Measurements from ENCODE around the gene KRT36. TPM values are rescaled to one million over a fixed set of nuclear protein-coding genes. Genes with fewer than 3 reads are reported as not detected.

KRT36 gene
- total and polyA plus RNA-seq, 2 donors (not counting 1 experiment from before 2014, with no cell fraction given), result not detected

DNA sequence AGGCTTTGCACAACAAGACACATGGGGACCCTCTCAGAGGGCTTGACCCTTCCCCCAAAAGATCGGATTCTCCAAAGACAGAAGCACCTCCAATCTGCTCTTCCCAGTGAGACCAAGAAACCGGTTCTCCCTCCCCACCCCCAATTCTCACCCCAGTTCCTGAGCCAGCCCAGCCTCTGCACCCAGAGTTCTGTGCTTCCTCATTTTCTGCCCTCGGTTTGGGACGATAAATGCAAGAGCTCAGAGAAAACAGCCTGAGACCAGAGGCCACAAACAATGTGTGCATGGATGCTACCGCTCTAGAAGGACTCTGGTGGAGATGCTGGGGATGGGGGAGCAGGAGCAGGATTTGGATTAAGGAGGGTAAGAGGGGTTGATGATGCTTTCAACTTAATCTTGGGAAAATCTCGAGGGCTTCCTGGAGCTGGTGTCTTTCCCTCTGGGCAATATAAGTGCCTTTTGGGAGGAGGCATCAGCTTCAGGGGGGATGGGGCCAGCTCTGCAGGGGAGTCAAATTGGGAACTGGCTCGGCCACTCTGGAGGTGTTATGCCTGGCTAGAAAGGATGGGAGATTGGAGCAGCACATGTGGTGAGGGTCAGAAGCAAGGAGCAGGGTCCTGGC lies 22.9 kb upstream of the KRT36 start:
- intact Hi-C loops (cut with micrococcal nuclease), result no loop called here
- H3K9ac ChIP-seq (ENCODE audit: low read length), result no peak overlapping the region
- ChIA-PET CTCF (no interaction called here), POLR2A (no interaction called here)
- no peak overlapping the region for H3K4me3 ChIP-seq (ENCODE audit: control extremely low read depth in 1 of 5, extremely low read depth in 1 of 5, insufficient read depth in 1 of 5, low read depth in 2 of 5, low read length in 4 of 5)
- ATAC-seq (ENCODE audit: low read depth), result no peak
- Mint-ChIP-seq H3K4me1 (no peaks in the 10 kb centered on the region), H3K9me3 (ENCODE audit: insufficient read depth) (no peaks in the 10 kb centered on the region), H3K4me3 (no peak overlapping the region), H3K27me3 (peaks cover 24% of the 10 kb centered on the region), H3K27ac (no peak overlapping the region)
- H3K9me3 ChIP-seq (ENCODE audit: control extremely low read depth in 1 of 3, control insufficient read depth in 2 of 3, insufficient read depth in 1 of 3, low read length in 2 of 3), result no peaks in the 10 kb centered on the region
- no peak overlapping the region for H3K27ac ChIP-seq (ENCODE audit: low read length in 2 of 2)
- no peak overlapping the region for H2AFZ ChIP-seq (ENCODE audit: insufficient read depth, low read depth, low read length, poor library complexity, severe bottlenecking)
- no peak overlapping the region for H3K4me2 ChIP-seq (replicated peaks; ENCODE audit: low read depth, low read length, poor library complexity, severe bottlenecking)
- no peaks in the 10 kb centered on the region for H3K36me3 ChIP-seq (replicated peaks in 1 of 2; ENCODE audit: control extremely low read depth in 1 of 2, control insufficient read depth in 1 of 2, extremely low read depth in 1 of 2, insufficient read depth in 2 of 2, low read length in 1 of 2)
- H4K20me1 ChIP-seq (ENCODE audit: control insufficient read depth, insufficient read depth, low read length, poor library complexity, severe bottlenecking), result no peaks in the 10 kb centered on the region
- H3K79me2 ChIP-seq (ENCODE audit: control insufficient read depth, insufficient read depth, low read length), result no peaks in the 10 kb centered on the region
- H3K4me1 ChIP-seq (ENCODE audit: control insufficient read depth in 2 of 2, insufficient read depth in 2 of 2, low read length in 2 of 2), result no peaks in the 10 kb centered on the region
- H3K27me3 ChIP-seq (replicated peaks in 1 of 4; ENCODE audit: control extremely low read depth in 1 of 4, control insufficient read depth in 3 of 4, insufficient read depth in 4 of 4, low read length in 3 of 4), result no peaks in the 10 kb centered on the region
- TF ChIP-seq, protein P1, sequence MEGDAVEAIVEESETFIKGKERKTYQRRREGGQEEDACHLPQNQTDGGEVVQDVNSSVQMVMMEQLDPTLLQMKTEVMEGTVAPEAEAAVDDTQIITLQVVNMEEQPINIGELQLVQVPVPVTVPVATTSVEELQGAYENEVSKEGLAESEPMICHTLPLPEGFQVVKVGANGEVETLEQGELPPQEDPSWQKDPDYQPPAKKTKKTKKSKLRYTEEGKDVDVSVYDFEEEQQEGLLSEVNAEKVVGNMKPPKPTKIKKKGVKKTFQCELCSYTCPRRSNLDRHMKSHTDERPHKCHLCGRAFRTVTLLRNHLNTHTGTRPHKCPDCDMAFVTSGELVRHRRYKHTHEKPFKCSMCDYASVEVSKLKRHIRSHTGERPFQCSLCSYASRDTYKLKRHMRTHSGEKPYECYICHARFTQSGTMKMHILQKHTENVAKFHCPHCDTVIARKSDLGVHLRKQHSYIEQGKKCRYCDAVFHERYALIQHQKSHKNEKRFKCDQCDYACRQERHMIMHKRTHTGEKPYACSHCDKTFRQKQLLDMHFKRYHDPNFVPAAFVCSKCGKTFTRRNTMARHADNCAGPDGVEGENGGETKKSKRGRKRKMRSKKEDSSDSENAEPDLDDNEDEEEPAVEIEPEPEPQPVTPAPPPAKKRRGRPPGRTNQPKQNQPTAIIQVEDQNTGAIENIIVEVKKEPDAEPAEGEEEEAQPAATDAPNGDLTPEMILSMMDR (IDR thresholded peaks at IDR 0.05), result no peak
- TF ChIP-seq EZH2 (IDR thresholded peaks at IDR 0.05; ENCODE audit: borderline replicate concordance, insufficient read depth, low read depth, low read length, poor library complexity, severe bottlenecking), result no peak
- WGBS (ENCODE audit: insufficient coverage), result 24% methylated on average over 6 of the region's 7 CpGs
- no peak for DNase-seq

DNA sequence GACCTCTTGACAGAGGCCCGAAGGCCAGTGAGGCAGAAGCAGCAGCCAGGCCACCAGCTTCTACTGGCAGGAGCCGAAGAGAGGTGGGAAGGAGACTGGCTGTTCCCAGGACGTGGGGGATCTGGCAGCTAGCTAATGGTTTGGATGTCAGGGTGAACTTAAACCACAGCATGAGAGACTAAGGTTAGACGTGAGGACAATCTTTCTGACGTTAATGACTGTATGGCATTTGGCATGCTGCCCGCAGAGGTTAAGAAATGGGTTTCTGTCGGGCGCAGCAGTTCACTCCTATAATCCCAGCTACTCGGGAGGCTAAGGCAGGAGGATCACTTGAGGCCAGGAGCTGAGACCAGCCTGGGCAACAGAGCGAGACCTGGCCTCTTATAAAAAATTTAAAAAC lies 22.0 kb upstream of the KRT36 start:
- H3K27ac Mint-ChIP-seq, result no peak overlapping the region
- ChIA-PET CTCF (interaction anchor here (0.9 kb wide), 1 partner anchor 704 kb away, joined by 3 read pairs; no protein-coding TSS in a partner anchor), POLR2A (no interaction called here)
- DNase-seq (no peak), ATAC-seq (ENCODE audit: low read depth) (no peak)
- H3K4me3 ChIP-seq (ENCODE audit: control extremely low read depth in 1 of 5, extremely low read depth in 1 of 5, insufficient read depth in 1 of 5, low read depth in 2 of 5, low read length in 4 of 5), result no peak overlapping the region
- no peaks in the 10 kb centered on the region for H3K9me3 ChIP-seq (ENCODE audit: control extremely low read depth in 1 of 3, control insufficient read depth in 2 of 3, insufficient read depth in 1 of 3, low read length in 2 of 3)
- WGBS (ENCODE audit: insufficient coverage), result 73% methylated on average over 5 of the region's 10 CpGs
- H3K9me3 Mint-ChIP-seq (ENCODE audit: insufficient read depth), result no peaks in the 10 kb centered on the region
- no peak overlapping the region for H3K4me3 Mint-ChIP-seq
- no peaks in the 10 kb centered on the region for H3K36me3 ChIP-seq (replicated peaks in 1 of 2; ENCODE audit: control extremely low read depth in 1 of 2, control insufficient read depth in 1 of 2, extremely low read depth in 1 of 2, insufficient read depth in 2 of 2, low read length in 1 of 2)
- peaks cover 24% of the 10 kb centered on the region for H3K27me3 Mint-ChIP-seq
- H4K20me1 ChIP-seq (ENCODE audit: control insufficient read depth, insufficient read depth, low read length, poor library complexity, severe bottlenecking), result no peaks in the 10 kb centered on the region
- TF ChIP-seq EZH2 (IDR thresholded peaks at IDR 0.05; ENCODE audit: borderline replicate concordance, insufficient read depth, low read depth, low read length, poor library complexity, severe bottlenecking), result no peak
- TF ChIP-seq, protein P1 (IDR thresholded peaks at IDR 0.05), result no peak
- intact Hi-C loops (cut with micrococcal nuclease), result no loop called here
- no peaks in the 10 kb centered on the region for H3K4me1 Mint-ChIP-seq
- H2AFZ ChIP-seq (ENCODE audit: insufficient read depth, low read depth, low read length, poor library complexity, severe bottlenecking), result no peak overlapping the region
- no peaks in the 10 kb centered on the region for H3K79me2 ChIP-seq (ENCODE audit: control insufficient read depth, insufficient read depth, low read length)
- no peaks in the 10 kb centered on the region for H3K27me3 ChIP-seq (replicated peaks in 1 of 4; ENCODE audit: control extremely low read depth in 1 of 4, control insufficient read depth in 3 of 4, insufficient read depth in 4 of 4, low read length in 3 of 4)
- H3K4me1 ChIP-seq (ENCODE audit: control insufficient read depth in 2 of 2, insufficient read depth in 2 of 2, low read length in 2 of 2), result no peaks in the 10 kb centered on the region
- H3K4me2 ChIP-seq (replicated peaks; ENCODE audit: low read depth, low read length, poor library complexity, severe bottlenecking), result no peak overlapping the region
- H3K9ac ChIP-seq (ENCODE audit: low read length), result no peak overlapping the region
- H3K27ac ChIP-seq (ENCODE audit: low read length in 2 of 2), result no peak overlapping the region
